ENCODE results near the gene SRSF7. TPM values are rescaled to one million over a fixed set of nuclear protein-coding genes. Genes with fewer than 3 reads are reported as not detected.
A peak's percentile ranks its signal among the peaks of the same experiment; 100 is the strongest.
"Not testable (repeated sequence)": the region's sequence is repeated elsewhere in the genome, so short reads cannot be mapped to it uniquely, and the experiment has no call there.

The SRSF7 gene
- 178 and 208 TPM in 2 replicates for total RNA-seq (2014; rRNA removed)
- 146 TPM for polyA plus RNA-seq (2012)

GRCh38 chr2:38750891-38751595 is at the start of gene SRSF7:
Gene SRSF7, minus strand, starts transcription at chr2:38751361. Its CDS starts 105 bp downstream, at chr2:38751256.
- peak; percentile 99 for DNase-seq (ENCODE audit: low read depth)

- no peak for DNase-seq (ENCODE audit: low read depth)
Observed at GRCh38 chr2:38797953-38798352, 46.8 kb upstream of the SRSF7 start.

- peak; percentile 78 for DNase-seq (ENCODE audit: low read depth)
Observed at GRCh38 chr2:38797250-38797676, 46.1 kb upstream of the SRSF7 start.

- not testable (repeated sequence) for DNase-seq (ENCODE audit: low read depth)
Observed at GRCh38 chr2:38795016-38795415, 43.9 kb upstream of the SRSF7 start.

- no peak for DNase-seq (ENCODE audit: low read depth)
Observed at GRCh38 chr2:38794235-38794946, 43.2 kb upstream of the SRSF7 start.

GRCh38 chr2:38793511-38793910 is 42.4 kb upstream of the SRSF7 start:
- no peak for DNase-seq (ENCODE audit: low read depth)

GRCh38 chr2:38792751-38793150 is 41.6 kb upstream of the SRSF7 start:
- DNase-seq (ENCODE audit: low read depth): no peak

- not testable (repeated sequence) for DNase-seq (ENCODE audit: low read depth)
Observed at GRCh38 chr2:38792321-38792720, 41.2 kb upstream of the SRSF7 start.

- no peak for DNase-seq (ENCODE audit: low read depth)
Observed at GRCh38 chr2:38791744-38792143, 40.6 kb upstream of the SRSF7 start.

GRCh38 chr2:38789691-38790090 is 38.5 kb upstream of the SRSF7 start:
- DNase-seq (ENCODE audit: low read depth): no peak

- no peak for DNase-seq (ENCODE audit: low read depth)
Observed at GRCh38 chr2:38788306-38788705, 37.1 kb upstream of the SRSF7 start.

GRCh38 chr2:38783586-38783985 is 32.4 kb upstream of the SRSF7 start:
- no peak for DNase-seq (ENCODE audit: low read depth)

- no peak for DNase-seq (ENCODE audit: low read depth)
Observed at GRCh38 chr2:38778687-38779082, 27.5 kb upstream of the SRSF7 start.

GRCh38 chr2:38776531-38776930 is 25.4 kb upstream of the SRSF7 start:
- DNase-seq (ENCODE audit: low read depth): no peak

- DNase-seq (ENCODE audit: low read depth): no peak
Observed at GRCh38 chr2:38775921-38776225, 24.7 kb upstream of the SRSF7 start.

- no peak for DNase-seq (ENCODE audit: low read depth)
Observed at GRCh38 chr2:38775097-38775920, 24.1 kb upstream of the SRSF7 start.

GRCh38 chr2:38771632-38772031 is 20.5 kb upstream of the SRSF7 start:
- DNase-seq (ENCODE audit: low read depth): peak; percentile 91

GRCh38 chr2:38765551-38765950 is 14.4 kb upstream of the SRSF7 start:
- no peak for DNase-seq (ENCODE audit: low read depth)

GRCh38 chr2:38765149-38765548 is 14.0 kb upstream of the SRSF7 start:
- peak; percentile 57 for DNase-seq (ENCODE audit: low read depth)

- no peak for DNase-seq (ENCODE audit: low read depth)
Observed at GRCh38 chr2:38763728-38764127, 12.6 kb upstream of the SRSF7 start.

GRCh38 chr2:38763228-38763627 is 12.1 kb upstream of the SRSF7 start:
- no peak for DNase-seq (ENCODE audit: low read depth)

- DNase-seq (ENCODE audit: low read depth): not testable (repeated sequence)
Observed at GRCh38 chr2:38755891-38756290, 4.7 kb upstream of the SRSF7 start.
